ENCODE measurements around the gene ENTHD1.
"Not testable (repeated sequence)": the region's sequence is repeated elsewhere in the genome, so short reads cannot be mapped to it uniquely, and the experiment has no call there.

The ENTHD1 gene

DNA sequence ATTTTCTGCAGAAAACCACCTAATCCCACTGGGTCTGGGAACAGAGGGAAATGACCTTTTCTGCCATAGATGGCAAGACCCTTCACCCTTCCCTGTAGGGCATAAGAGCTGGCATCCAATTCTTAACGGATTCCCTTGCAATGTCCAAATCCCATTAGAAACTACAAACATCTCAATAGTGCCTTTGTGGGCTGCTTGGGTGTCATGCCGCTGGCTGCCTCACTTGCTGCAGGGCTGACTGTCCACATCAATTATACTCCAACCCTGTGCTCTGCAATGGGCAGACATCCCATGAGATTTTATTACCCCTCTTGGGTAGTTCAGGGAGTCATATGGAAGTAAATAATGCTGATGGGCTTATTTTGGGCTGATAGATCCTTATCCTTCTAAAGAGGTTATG lies 14.6 kb upstream of the ENTHD1 start:
- Histone ChIP-seq H3K9ac (ENCODE audit: low read depth, low read length) (no peak overlapping the region), H3K4me3 (ENCODE audit: low read depth, low read length) (no peak overlapping the region), H3K27ac (ENCODE audit: low read depth, low read length) (no peak overlapping the region), H3K36me3 (ENCODE audit: control insufficient read depth, insufficient read depth, low read length) (no peaks in the 10 kb centered on the region), H3K4me1 (ENCODE audit: control insufficient read depth, insufficient read depth, low read length) (peaks cover 7% of the 10 kb centered on the region), H3K27me3 (ENCODE audit: control insufficient read depth, insufficient read depth, low read length) (no peaks in the 10 kb centered on the region; the same call in 1 of the 2 replicates), H3K9me3 (ENCODE audit: control insufficient read depth, insufficient read depth, low read length) (no peaks in the 10 kb centered on the region)

DNA sequence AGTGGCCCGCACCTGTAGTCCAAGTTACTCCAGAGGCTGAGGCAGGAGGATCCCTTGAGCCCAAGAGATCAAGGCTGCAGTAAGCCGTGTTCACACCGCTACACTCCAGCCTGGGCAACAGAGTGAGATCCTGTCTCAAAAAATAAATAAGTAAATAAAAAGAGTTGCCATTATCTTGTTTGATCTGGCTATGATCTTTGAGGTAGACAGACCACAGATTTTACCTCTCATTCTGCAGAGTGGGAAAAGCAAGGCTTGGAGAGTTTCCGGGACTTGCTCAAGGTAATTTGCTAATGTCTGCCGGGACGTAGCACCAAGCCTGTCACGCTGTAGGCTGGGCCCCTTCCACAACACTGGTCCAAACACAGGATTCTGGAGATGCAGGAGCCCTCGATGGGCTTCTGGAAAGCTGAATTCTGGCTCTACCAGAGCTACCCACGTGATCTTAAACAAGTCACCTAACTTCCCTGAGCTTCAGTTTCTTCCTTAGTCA lies 14.1 kb upstream of the ENTHD1 start:
- H3K27ac ChIP-seq (ENCODE audit: low read depth, low read length) = no peak overlapping the region
- H3K36me3 ChIP-seq (ENCODE audit: control insufficient read depth, insufficient read depth, low read length) = no peaks in the 10 kb centered on the region
- no peak overlapping the region for H3K9ac ChIP-seq (ENCODE audit: low read depth, low read length)
- H3K4me3 ChIP-seq (ENCODE audit: low read depth, low read length) = no peak overlapping the region
- peaks cover 7% of the 10 kb centered on the region for H3K4me1 ChIP-seq (ENCODE audit: control insufficient read depth, insufficient read depth, low read length)
- no peaks in the 10 kb centered on the region for H3K9me3 ChIP-seq (ENCODE audit: control insufficient read depth, insufficient read depth, low read length)
- no peaks in the 10 kb centered on the region; the same call in 1 of the 2 replicates for H3K27me3 ChIP-seq (ENCODE audit: control insufficient read depth, insufficient read depth, low read length)

DNA sequence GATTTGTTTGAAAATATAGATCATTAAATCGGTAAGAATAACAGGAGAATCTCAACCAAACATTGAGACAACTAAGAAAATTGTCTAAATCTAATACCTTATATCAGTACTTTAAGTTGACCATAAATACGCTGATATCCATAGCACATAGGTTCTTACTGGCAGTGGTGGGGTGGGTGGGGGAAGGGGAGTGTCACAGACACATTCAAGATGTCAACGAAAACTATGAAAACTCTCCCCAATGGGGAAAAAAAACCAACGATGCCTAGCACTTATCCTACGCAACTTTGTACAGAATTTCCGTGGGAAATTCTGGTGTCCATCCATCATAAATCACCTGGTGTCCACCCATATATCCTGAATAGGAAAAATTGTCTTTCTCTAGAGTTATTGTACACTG lies 13.5 kb upstream of the ENTHD1 start:
- H3K27ac ChIP-seq (ENCODE audit: low read depth, low read length) = no peak overlapping the region

DNA sequence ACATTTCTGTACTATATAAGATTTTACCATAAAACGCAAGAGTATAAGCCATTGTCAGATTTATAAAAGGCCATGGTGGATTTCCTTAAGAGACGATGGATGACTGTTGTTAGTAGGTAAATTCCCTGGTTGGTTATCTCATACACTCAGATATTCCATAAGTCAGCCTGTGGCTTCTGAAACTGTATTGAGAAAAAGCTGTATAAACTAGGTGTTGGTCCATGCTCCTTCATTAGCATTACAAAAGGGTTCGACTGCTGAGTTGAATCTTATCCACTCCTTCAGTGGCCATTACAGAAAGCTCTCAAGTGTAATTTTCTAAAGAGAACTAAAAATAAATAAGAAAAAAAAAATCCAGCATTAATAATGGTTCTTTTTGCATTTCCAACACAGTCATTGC lies 12.6 kb upstream of the ENTHD1 start:
- H3K27me3 ChIP-seq (ENCODE audit: control insufficient read depth, insufficient read depth, low read length) = no peaks in the 10 kb centered on the region; the same call in 1 of the 2 replicates
- H3K4me3 ChIP-seq (ENCODE audit: low read depth, low read length) = no peak overlapping the region
- H3K27ac ChIP-seq (ENCODE audit: low read depth, low read length) = no peak overlapping the region
- peaks cover 7% of the 10 kb centered on the region for H3K4me1 ChIP-seq (ENCODE audit: control insufficient read depth, insufficient read depth, low read length)
- no peak overlapping the region for H3K9ac ChIP-seq (ENCODE audit: low read depth, low read length)
- no peaks in the 10 kb centered on the region for H3K36me3 ChIP-seq (ENCODE audit: control insufficient read depth, insufficient read depth, low read length)
- H3K9me3 ChIP-seq (ENCODE audit: control insufficient read depth, insufficient read depth, low read length) = no peaks in the 10 kb centered on the region

More for the DNA sequence above, 13.5 kb upstream of the ENTHD1 start:
- no peak overlapping the region for H3K9ac ChIP-seq (ENCODE audit: low read depth, low read length)
- H3K36me3 ChIP-seq (ENCODE audit: control insufficient read depth, insufficient read depth, low read length) = no peaks in the 10 kb centered on the region
- H3K4me1 ChIP-seq (ENCODE audit: control insufficient read depth, insufficient read depth, low read length) = peaks cover 7% of the 10 kb centered on the region
- H3K9me3 ChIP-seq (ENCODE audit: control insufficient read depth, insufficient read depth, low read length) = no peaks in the 10 kb centered on the region
- H3K27me3 ChIP-seq (ENCODE audit: control insufficient read depth, insufficient read depth, low read length) = no peaks in the 10 kb centered on the region; the same call in 1 of the 2 replicates
- no peak overlapping the region for H3K4me3 ChIP-seq (ENCODE audit: low read depth, low read length)

DNA sequence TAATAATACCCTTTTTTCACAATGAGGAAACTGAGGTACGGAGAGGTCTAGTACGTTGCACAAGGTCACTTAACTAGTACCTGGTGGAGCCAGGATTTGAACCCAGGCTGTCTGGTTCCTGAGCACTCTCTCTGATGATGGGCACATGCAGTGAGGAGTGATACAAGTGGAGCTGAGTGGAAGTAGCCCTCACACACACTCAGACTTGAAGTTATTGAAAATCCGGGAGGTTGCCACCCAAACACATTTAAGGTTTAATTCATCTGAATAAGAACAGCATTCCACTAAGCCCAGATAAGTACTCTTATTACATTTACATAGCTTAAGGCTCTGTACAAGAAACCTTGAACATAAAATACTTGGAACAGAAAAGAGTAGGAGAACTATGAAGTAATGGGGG lies 12.1 kb upstream of the ENTHD1 start:
- Histone ChIP-seq H3K4me1 (ENCODE audit: control insufficient read depth, insufficient read depth, low read length) (peaks cover 7% of the 10 kb centered on the region), H3K4me3 (ENCODE audit: low read depth, low read length) (no peak overlapping the region), H3K9me3 (ENCODE audit: control insufficient read depth, insufficient read depth, low read length) (no peaks in the 10 kb centered on the region), H3K9ac (ENCODE audit: low read depth, low read length) (no peak overlapping the region), H3K27me3 (ENCODE audit: control insufficient read depth, insufficient read depth, low read length) (no peaks in the 10 kb centered on the region; the same call in 1 of the 2 replicates), H3K27ac (ENCODE audit: low read depth, low read length) (no peak overlapping the region), H3K36me3 (ENCODE audit: control insufficient read depth, insufficient read depth, low read length) (no peaks in the 10 kb centered on the region)

DNA sequence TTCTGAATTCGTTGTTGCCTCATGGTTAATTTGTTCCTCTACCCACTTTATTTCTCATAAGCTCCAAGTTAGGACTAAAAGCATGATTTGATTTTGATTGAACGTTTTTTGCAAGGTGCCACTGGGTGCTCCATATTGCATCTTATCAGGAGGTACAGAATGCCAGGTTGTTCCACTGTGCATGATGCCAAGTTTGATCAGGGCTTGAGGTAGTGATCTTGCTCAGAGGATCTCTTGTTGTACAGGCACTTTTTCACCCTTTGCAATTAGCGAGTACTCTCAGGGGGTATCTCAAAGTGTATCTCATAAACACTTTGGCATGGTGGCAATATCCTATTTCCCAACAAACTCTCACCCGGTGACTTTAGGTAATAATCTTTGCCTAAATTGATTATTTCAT lies 11.3 kb upstream of the ENTHD1 start:
- H3K27me3 ChIP-seq (ENCODE audit: control insufficient read depth, insufficient read depth, low read length) = no peaks in the 10 kb centered on the region; the same call in 1 of the 2 replicates

DNA sequence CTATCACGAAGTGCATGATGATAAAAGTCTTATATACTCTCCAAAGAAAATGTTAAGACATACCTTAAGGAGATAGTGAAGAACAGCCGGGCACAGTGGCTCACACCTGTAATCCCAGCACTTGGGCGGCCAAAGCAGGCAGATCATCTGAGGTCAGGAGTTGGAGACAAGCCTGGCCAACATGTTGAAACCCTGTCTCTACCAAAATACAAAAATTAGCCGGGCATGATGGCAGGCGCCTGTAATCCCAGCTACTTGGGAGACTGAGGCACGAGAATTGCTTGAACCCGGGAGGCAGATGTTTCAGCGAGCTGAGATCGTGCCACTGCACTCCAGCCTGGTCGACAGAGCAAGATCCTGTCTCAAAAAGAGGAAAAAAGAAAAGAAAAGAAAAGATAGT lies 10.5 kb upstream of the ENTHD1 start:
- not testable (repeated sequence) for H3K9ac ChIP-seq (ENCODE audit: low read depth, low read length); H3K4me1 ChIP-seq (ENCODE audit: control insufficient read depth, insufficient read depth, low read length); H3K9me3 ChIP-seq (ENCODE audit: control insufficient read depth, insufficient read depth, low read length); H3K27ac ChIP-seq (ENCODE audit: low read depth, low read length); H3K4me3 ChIP-seq (ENCODE audit: low read depth, low read length); H3K36me3 ChIP-seq (ENCODE audit: control insufficient read depth, insufficient read depth, low read length); H3K27me3 ChIP-seq (ENCODE audit: control insufficient read depth, insufficient read depth, low read length)

More for the DNA sequence above, 11.3 kb upstream of the ENTHD1 start:
- no peak overlapping the region for H3K9ac ChIP-seq (ENCODE audit: low read depth, low read length)
- H3K9me3 ChIP-seq (ENCODE audit: control insufficient read depth, insufficient read depth, low read length) = no peaks in the 10 kb centered on the region
- no peak overlapping the region for H3K4me3 ChIP-seq (ENCODE audit: low read depth, low read length)
- H3K27ac ChIP-seq (ENCODE audit: low read depth, low read length) = no peak overlapping the region
- no peaks in the 10 kb centered on the region for H3K36me3 ChIP-seq (ENCODE audit: control insufficient read depth, insufficient read depth, low read length)
- peaks cover 7% of the 10 kb centered on the region for H3K4me1 ChIP-seq (ENCODE audit: control insufficient read depth, insufficient read depth, low read length)

DNA sequence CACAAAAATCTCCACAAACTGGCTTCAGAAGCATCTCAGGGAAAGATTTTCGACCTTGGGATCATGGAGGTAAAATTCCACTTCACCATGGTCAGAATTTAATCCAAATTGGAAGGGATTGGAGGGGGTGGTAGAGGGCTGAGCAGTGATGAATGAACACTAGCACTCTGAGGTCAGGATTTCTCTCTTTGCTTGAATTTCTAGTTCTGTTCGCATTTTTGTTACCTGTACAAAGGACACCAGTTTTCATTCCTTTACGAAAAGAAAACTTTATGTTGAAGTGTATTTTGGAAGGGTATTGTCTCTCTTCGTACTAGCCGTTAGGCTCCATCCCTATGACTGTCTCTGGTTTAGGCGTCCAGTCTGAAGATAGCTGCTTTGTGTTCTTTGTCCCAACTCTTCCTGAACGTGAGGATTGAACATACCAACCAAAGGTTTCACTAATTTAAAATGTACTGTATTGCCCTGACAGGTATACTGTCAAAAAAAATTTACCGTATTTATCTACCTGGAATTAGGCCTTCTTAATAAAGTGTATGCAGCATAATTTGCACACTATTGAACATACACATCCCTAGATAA lies 8.1 kb upstream of the ENTHD1 start:
- peaks cover 7% of the 10 kb centered on the region for H3K4me1 ChIP-seq (ENCODE audit: control insufficient read depth, insufficient read depth, low read length)
- no peaks in the 10 kb centered on the region for H3K27me3 ChIP-seq (ENCODE audit: control insufficient read depth, insufficient read depth, low read length)
- H3K9me3 ChIP-seq (ENCODE audit: control insufficient read depth, insufficient read depth, low read length) = no peaks in the 10 kb centered on the region
- no peaks in the 10 kb centered on the region for H3K36me3 ChIP-seq (ENCODE audit: control insufficient read depth, insufficient read depth, low read length)
- H3K4me3 ChIP-seq (ENCODE audit: low read depth, low read length) = no peak overlapping the region
- no peak overlapping the region for H3K9ac ChIP-seq (ENCODE audit: low read depth, low read length)
- no peak overlapping the region for H3K27ac ChIP-seq (ENCODE audit: low read depth, low read length)

DNA sequence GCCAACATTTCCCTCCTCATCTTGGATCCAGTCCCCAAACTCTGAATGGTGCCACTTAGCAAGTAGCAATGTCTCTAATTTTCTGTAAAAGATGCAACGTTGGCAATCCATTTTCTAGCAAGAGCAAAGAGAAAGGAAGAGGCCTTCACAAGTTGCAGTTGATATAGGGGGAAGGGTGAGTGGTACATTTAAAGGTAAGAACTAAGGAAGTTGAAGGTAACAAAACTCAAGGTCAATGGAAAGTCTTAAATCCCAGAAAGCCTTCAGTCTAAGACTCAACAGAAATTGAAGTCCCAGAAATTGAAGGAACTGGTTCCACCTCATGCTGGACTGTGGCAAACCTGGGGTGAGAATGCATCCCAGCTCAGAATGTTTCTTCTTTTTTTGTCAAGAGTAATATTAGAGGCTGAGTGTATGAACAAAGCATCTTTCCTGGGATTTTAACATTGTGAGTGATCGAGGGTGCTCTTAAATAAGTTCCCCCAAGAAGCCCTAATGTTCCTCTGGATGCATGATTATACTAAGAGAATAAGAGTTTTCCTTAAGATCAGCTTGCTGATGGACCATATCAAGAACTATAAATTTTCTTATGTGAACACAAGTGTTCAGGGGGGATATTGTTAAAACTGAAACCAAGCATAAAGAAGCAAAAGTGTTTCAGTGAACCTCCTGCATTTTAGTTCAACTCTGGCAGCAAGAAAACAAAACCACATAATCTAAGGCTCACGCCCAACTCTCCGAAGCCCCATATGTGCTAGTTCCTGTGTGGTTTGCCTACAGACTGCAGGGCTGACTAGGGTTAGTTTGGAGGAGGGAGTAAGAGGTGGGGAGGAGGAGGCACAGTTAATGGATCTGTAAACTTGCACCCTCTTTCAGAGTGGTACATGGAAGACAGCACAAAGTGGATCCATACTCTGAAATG lies 7.0 kb upstream of the ENTHD1 start, which contains the start of gene GRAP2:
Gene GRAP2 (plus strand): TSS at position 779 of the 922 bp plus-strand sequence. CDS start 46,023 bp downstream, outside the sequence.
- Histone ChIP-seq H3K27me3 (ENCODE audit: control insufficient read depth, insufficient read depth, low read length) (no peaks in the 10 kb centered on the region), H3K9ac (ENCODE audit: low read depth, low read length) (no peak within 1 kb of the TSS), H3K4me3 (ENCODE audit: low read depth, low read length) (no peak within 1 kb of the TSS)

DNA sequence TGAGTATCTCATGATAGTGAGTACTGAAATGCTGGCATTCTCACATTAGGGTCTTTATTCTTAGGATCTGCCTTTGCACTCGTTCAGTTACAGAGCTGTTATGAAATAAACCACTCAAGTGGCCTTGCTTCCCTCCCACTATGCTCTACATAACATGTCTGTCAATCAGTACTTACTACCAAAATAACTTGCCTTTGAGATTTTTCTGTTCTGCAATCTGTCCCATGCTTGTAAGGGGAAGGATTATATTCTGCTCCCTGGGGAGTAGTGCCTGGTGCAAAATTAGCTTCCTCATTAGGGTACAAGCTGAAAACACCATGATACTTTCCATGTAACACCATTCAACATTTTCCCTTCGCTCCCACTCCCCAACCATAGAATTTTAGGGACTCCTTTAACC lies 5.4 kb upstream of the ENTHD1 start:
- Histone ChIP-seq H3K4me3 (ENCODE audit: low read depth, low read length) (no peak overlapping the region), H3K4me1 (ENCODE audit: control insufficient read depth, insufficient read depth, low read length) (no peaks in the 10 kb centered on the region), H3K9me3 (ENCODE audit: control insufficient read depth, insufficient read depth, low read length) (no peaks in the 10 kb centered on the region), H3K9ac (ENCODE audit: low read depth, low read length) (no peak overlapping the region), H3K27ac (ENCODE audit: low read depth, low read length) (no peak overlapping the region), H3K27me3 (ENCODE audit: control insufficient read depth, insufficient read depth, low read length) (no peaks in the 10 kb centered on the region), H3K36me3 (ENCODE audit: control insufficient read depth, insufficient read depth, low read length) (no peaks in the 10 kb centered on the region)

More for the DNA sequence above, 7.0 kb upstream of the ENTHD1 start, which contains the start of gene GRAP2:
- Histone ChIP-seq H3K27ac (ENCODE audit: low read depth, low read length) (no peak within 1 kb of the TSS), H3K9me3 (ENCODE audit: control insufficient read depth, insufficient read depth, low read length) (no peaks in the 10 kb centered on the region), H3K36me3 (ENCODE audit: control insufficient read depth, insufficient read depth, low read length) (no peaks in the 10 kb centered on the region), H3K4me1 (ENCODE audit: control insufficient read depth, insufficient read depth, low read length) (no peaks in the 10 kb centered on the region)

DNA sequence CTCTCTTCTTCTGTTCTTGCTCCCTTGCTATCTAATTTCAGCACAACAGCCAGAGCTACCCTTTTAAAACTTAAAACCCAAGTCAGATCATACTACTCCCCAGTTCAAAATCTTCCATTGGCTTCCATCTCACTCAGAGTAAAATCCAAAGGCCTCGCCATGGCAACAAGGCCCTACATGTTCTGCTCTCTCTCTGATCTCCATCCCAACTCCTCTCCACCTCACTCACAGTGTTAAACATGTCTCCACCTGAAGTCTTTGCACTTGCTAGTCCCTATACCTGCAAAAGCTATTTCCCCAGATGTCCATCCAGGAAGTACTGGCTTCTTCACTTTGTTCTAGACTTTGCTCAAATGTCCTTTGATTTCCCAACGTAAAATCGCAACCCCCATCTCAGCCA lies 4.3 kb upstream of the ENTHD1 start:
- Histone ChIP-seq H3K9ac (ENCODE audit: low read depth, low read length) (no peak overlapping the region), H3K36me3 (ENCODE audit: control insufficient read depth, insufficient read depth, low read length) (no peaks in the 10 kb centered on the region), H3K4me1 (ENCODE audit: control insufficient read depth, insufficient read depth, low read length) (no peaks in the 10 kb centered on the region), H3K4me3 (ENCODE audit: low read depth, low read length) (no peak overlapping the region), H3K27ac (ENCODE audit: low read depth, low read length) (no peak overlapping the region), H3K27me3 (ENCODE audit: control insufficient read depth, insufficient read depth, low read length) (no peaks in the 10 kb centered on the region), H3K9me3 (ENCODE audit: control insufficient read depth, insufficient read depth, low read length) (no peaks in the 10 kb centered on the region)

All from HUES48 (cell line).